GM08714 (cell line): ENCODE measurements around the gene FOXO1.

Source experiments
- H3K4me3 ChIP-seq: fragments of 200-500 bp; sonication (Bioruptor generic); 2 replicates; pipeline ENCODE4 v1.5.1; 2014; ENCODE audit warnings: mild to moderate bottlenecking, low read length, inconsistent platforms
- ZNF274 ChIP-seq: IDR thresholded peaks from 2 replicates; pipeline ENCODE4 v1.6.1; 2012; ENCODE audit warnings: mild to moderate bottlenecking, low read depth, low read length

The FOXO1 gene

DNA sequence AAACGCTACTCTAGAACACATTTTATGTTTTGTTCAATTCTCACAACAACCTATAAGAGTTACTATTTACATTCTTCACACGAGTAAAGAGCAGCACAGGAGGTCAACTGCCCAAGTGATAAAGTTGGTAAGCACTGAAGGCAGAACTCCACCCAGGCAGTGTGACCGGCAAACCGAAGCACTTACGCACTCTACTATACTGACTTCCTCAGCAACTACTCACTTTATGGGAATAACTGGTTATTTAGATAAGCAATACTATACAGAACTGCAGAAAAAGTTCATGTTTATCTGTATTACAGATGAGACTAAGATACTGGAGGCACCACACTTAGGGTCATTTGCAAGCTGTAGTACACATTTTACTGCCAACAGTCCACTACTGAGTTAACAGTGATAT, 28.8 kb downstream of the FOXO1 start:
- H3K4me3 ChIP-seq: no peak overlapping the region; the same call in 1 of the 2 replicates
- no peak for TF ChIP-seq ZNF274

DNA sequence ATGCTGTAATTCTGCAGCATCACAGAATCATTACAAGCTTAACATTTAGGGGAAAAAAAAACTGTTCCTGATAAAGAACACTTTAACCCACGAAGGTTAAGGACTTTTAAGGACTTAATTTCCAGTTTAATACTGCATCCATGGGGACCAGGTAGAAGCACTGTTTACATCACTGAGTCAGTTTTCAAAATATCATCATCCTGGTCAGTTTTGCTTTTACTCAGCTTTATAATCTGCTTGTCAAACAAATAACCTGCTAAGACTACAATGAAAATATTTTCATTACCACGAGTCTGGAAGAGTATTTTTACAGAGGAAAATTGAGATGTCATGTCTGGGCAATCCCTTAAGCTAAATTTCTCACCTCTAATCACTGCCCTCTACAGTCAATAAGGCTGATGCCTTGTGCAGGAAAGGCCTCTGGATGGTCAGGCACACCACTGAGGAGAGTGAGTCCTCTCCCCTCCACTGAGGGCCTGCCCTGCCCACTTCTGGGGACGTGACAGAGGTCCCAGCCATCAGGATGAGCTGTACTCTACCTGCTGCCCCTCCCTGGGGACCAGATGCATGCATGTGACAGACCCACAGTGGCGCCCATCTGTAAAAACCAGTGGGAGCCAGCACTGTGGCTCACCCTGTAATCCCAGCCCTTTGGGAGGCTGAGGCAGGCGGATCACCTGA, 31.0 kb downstream of the FOXO1 start:
- TF ChIP-seq ZNF274: no peak
- no peak overlapping the region for H3K4me3 ChIP-seq

DNA sequence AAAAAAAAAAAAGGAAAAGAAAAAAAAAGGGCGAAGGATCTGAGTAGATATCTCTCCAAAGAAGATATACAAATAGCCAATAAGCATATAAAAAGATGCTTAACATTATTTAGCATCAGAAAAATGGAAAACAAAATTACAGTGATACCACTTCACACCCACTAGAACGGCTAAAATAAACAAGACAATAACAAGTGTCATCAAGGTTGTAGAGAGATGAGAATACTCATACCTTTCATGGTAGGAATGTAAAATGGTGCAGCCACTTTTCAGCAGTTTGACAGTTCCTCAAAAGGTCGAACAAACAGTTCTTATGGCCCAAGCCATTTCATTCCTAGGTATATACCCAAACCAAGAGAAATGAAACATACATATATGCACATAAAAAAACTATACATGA, 33.5 kb downstream of the FOXO1 start:
- H3K4me3 ChIP-seq: no peak overlapping the region
- no peak for TF ChIP-seq ZNF274

DNA sequence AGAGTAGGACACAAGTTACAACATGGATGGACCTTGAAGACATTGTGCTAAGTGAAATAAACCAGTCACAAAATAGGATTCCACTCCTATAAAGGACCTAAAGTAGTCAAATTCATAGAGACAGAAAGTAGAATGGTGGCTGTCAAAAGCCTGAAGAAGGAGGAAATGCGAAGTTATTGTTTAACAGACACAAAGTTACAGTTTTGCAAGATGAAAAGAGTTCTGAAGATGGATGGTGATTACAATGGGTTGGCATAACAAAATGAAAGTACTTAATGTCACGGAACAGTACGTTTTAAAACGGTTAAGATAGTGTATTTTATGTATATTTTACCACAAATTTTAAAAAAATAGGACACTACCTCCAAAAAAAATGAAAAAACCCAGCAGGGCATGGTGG, 34.8 kb downstream of the FOXO1 start:
- no peak for TF ChIP-seq ZNF274
- peak overlapping the region; percentile 62; the same call in 1 of the 2 replicates for H3K4me3 ChIP-seq

DNA sequence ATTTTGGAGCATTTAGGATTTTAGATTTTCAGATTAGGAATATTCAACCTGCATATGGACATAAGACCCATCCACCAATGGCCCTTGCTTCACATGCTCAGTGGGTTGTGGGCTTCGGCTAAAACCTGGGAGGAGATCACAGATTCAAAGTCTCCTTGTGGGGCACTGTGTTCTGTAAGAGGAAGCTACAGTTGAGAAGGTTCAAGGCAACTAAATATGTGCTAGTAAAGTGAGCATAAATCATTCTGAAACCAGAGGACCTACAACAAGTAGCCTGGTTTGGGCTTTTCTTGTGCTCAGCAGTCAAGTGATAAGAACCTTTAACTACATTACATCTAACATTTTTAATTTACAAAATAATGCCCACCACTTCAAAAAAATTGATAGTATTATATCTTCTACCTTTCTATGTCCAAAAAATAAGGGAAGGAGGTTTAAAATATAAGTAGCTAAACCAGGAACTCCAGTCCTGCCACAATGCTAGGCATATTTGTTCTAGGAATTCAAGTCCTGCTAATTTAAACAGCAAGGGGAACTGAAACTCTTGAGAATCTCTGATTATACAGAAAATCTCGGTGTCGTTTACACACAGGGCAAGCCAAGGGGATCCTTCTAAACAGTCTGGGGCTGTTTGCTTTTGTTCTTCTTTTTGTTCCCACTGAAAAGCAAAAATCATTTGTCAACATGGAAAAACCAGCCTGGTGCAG, 36.6 kb downstream of the FOXO1 start:
- no peak for TF ChIP-seq ZNF274
- H3K4me3 ChIP-seq: peak overlapping the region; percentile 76; the same call in 1 of the 2 replicates

DNA sequence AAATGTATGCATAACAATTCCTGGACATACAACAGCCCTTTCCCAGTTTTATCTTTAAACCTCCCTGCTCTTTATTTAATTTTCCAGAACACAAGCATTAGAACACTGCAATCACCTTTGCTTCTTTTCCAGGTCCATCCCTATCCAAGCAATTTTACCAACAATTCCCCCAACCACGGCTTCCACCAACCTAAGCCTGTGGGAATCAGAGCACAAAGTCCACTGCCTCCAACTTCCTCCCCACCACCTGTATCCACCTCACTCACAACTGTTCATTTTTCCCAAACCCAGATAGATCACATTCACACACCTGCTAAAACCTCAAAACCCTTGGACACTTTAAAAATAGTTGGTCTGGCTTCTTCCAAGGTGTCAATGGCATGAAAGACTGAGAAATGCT, 39.5 kb downstream of the FOXO1 start:
- TF ChIP-seq ZNF274: no peak
- H3K4me3 ChIP-seq: no peak overlapping the region

DNA sequence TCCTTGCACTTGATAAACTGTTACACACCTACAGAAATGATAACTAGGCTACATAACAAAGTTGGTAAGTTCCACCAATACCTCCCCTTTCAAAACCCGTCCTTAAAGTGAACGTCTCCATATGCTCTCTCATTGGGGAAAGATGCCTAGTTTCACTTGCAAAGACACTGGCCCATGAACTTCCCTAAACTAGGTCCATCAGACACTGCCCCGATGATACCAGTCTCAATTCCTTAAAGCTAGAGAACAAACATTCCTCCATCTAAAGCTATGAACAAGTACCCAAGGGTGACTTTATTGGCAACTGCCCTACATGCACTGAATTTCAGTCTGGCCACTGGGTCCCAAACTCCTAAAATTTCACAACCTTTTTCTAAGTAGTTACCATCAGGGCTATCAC, 39.9 kb downstream of the FOXO1 start:
- no peak for TF ChIP-seq ZNF274

DNA sequence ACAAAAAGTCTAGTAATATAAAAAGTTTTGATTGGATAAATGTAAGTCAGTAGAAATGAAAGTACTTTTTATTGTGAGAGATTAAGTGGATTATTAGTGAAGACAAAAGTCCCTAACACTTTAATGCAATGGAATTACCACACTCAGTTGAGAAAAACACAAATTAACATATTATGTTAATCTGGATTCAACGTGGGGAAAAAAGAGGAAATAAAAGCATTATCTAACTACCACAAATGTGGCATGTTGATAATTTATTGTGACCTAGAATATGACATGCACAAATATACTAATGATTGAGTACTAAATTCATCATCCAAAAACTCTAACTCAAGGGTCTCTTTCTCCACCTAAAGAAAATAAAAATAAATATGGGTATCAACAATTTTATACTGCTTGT, 41.5 kb downstream of the FOXO1 start:
- no peak overlapping the region for H3K4me3 ChIP-seq
- no peak for TF ChIP-seq ZNF274

More for the DNA sequence above, 39.9 kb downstream of the FOXO1 start:
- H3K4me3 ChIP-seq: no peak overlapping the region

DNA sequence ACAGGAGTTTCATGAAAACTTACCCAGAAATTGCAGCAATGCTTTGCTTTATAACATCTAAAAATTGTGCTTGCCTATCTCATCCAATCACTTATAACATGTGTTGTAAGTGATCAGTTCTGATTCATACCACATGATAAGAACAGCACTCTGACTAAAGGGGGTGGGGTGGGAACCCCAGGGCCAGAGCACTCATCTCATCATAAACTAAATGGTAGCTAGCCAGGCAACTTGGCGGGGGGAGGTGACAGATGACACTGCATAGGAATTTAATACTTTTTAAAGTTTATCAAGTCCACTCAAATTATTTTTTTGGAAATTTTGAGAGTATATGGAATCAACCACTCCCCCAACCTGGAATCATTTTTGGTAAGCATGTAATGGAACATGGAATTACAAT, 42.1 kb downstream of the FOXO1 start:
- no peak for TF ChIP-seq ZNF274
- H3K4me3 ChIP-seq: no peak overlapping the region

DNA sequence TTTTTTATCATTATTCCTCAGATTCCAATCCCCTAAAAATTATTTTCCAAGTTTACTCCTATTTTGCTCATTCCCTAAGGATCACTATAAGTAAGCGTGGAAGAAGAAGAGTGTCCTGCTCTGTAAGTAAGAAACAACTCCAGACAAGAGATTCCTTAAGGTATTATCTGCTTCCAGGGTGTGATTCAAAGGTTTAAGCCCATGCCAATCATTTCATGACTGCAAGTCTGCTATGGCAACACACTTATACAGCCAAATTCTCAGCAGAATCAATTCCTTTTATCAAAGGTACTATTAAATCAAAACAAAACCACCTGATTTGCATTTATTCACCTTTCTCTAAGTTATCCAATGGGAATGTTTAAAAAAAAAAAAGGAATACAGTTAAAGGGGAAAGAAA, 43.7 kb downstream of the FOXO1 start:
- no peak for TF ChIP-seq ZNF274
- H3K4me3 ChIP-seq: no peak overlapping the region

DNA sequence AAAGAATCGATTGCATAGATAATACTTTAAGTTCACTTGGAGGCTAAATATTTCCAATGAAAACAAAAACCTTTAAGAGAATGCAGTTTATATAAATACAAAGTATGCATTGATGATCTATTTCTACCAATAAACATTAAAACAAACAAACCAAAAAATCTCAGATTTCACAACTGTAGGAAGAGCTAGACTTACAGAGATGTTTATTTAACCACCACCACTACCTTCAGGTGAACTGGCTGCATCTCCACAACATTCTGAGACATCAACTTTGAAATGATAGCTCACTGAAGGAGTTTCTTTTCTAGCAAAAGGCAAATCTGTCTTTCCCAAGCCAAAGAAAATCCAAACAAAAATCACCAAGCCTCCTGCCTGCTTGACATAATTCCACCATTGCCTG, 44.2 kb downstream of the FOXO1 start:
- no peak for TF ChIP-seq ZNF274
- no peak overlapping the region for H3K4me3 ChIP-seq

DNA sequence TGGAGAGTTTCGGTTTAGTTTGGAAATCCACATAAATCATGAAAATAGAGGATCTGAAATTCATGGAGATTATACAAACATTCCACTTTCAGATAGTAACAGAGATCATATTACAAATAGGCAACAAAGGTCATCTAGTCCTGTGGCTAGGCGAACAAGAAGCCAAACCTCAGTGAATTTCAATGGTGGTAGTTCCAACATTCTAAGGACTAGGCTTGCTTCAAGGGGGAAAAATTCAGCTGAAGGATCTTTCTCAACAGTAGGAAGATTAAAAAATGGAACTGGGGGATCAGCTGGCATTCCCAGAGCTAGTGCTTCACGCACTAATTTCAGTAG, 47.0 kb downstream of the FOXO1 start:
- TF ChIP-seq ZNF274: no peak
- H3K4me3 ChIP-seq: no peak overlapping the region

DNA sequence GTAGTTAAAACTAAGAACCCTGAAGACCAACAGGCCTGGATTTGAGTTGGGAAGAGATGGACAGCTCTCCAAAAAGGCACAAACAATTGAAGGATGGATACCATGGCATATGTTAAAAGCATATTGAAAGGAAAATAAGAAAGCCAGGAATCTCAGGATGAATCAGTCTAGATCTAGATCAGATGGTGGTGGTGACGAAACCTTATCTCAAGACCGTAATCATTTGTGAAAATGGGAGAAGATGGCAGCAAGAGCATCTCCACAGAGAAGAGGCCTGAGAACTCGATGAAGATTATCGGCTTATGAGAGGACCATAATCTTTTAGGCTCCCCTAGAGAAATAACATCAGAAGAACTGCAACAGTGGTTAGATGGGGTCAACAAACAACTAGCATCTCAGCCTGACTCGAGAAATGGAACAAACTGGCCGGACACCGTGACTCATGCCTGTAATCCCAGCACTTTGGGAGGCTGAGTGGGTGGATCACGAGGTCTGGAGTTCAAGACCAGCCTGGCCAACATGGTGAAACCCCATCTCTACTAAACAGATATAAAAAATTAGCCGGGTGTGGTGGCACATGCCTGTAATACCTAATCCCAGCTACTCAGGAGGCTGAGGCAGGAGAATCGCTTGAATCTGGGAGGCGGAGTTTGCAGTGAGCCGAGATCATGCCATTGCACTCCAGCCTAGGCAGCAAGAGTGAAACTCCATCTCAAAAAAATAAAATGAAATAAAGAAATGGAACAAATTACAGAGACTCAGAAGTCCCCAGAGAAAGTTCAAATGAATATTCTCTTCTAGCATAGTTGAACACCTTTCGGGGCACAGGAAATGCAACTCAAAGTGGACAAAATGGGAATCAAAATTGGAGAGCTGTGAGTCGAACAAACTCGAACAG, 47.6 kb downstream of the FOXO1 start:
- H3K4me3 ChIP-seq: no peak overlapping the region
- no peak for TF ChIP-seq ZNF274

DNA sequence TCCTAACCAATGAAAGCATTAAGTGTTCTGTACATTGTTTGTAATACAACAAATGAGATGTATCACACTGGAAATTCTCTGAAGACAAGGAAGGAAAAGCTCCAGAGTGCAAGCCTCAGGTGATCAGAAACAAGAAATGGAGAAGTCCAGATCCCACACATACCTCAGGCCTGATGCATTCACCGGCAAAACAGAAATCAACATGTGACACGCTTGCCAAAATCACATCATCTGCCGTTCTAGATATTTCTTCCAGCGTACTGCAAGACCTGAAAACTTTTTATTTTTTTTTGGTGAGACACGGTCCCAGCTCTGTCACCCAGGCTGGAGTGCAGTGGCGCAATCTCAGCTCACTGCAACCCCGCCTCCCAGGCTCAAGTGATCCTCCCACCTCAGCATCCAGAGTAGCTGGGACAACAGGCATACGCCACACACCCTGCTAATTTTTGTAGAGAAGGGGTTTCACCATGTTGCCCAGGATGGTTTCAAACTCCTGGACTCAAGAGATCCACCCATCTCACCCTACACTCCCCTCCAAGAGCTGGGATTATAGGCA, 48.6 kb downstream of the FOXO1 start:
- no peak for TF ChIP-seq ZNF274
- H3K4me3 ChIP-seq: no peak overlapping the region
